ENCODE data around the gene NKIRAS2.
"Not testable (repeated sequence)": the region's sequence is repeated elsewhere in the genome, so short reads cannot be mapped to it uniquely, and the experiment has no call there.

Gene NKIRAS2

DNA sequence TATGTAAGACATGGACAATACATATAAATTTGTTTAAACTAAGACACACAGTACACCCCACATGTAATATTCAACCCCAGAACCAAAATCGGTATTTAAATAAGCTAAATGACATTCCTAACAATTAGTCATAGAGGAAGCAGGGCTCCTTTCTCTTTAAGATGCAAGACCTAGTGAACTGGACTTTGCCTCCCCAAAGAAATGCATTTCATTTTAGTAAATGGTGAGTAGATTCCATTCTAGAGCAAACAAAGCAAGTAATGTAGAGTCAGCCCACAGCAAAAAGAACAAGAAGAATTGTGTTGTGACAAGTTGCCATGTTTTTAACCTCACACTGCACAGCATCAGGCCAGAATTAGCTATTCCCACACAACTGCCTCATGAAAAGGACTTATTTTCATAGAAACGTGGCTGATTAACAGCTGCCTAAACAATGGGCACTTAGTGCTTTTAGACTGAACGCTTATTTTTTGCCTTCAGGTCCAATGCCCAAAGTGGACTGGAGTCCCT, 17.0 kb upstream of the NKIRAS2 start:
- no peak overlapping the region for H3K4me3 ChIP-seq (ENCODE audit: low read depth, low read length)
- DNase-seq (ENCODE audit: low read depth): peak; percentile 70
- TF ChIP-seq, protein P1, sequence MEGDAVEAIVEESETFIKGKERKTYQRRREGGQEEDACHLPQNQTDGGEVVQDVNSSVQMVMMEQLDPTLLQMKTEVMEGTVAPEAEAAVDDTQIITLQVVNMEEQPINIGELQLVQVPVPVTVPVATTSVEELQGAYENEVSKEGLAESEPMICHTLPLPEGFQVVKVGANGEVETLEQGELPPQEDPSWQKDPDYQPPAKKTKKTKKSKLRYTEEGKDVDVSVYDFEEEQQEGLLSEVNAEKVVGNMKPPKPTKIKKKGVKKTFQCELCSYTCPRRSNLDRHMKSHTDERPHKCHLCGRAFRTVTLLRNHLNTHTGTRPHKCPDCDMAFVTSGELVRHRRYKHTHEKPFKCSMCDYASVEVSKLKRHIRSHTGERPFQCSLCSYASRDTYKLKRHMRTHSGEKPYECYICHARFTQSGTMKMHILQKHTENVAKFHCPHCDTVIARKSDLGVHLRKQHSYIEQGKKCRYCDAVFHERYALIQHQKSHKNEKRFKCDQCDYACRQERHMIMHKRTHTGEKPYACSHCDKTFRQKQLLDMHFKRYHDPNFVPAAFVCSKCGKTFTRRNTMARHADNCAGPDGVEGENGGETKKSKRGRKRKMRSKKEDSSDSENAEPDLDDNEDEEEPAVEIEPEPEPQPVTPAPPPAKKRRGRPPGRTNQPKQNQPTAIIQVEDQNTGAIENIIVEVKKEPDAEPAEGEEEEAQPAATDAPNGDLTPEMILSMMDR (IDR thresholded peaks at IDR 0.05; ENCODE audit: low read depth, low read length, missing control alignments): no peak
- in situ Hi-C loops (cut with HindIII; ENCODE audit: low sequenced_read_pairs): no loop called here

- TF ChIP-seq, protein P1 (IDR thresholded peaks at IDR 0.05; ENCODE audit: low read depth, low read length, missing control alignments): no peak
- no peak for DNase-seq (ENCODE audit: low read depth)
- in situ Hi-C loops (cut with HindIII; ENCODE audit: low sequenced_read_pairs): no loop called here
- no peak overlapping the region for H3K4me3 ChIP-seq (ENCODE audit: low read depth, low read length)
Measured at GRCh38 chr17:42005166-42005565, 14.7 kb upstream of the NKIRAS2 start.

DNA sequence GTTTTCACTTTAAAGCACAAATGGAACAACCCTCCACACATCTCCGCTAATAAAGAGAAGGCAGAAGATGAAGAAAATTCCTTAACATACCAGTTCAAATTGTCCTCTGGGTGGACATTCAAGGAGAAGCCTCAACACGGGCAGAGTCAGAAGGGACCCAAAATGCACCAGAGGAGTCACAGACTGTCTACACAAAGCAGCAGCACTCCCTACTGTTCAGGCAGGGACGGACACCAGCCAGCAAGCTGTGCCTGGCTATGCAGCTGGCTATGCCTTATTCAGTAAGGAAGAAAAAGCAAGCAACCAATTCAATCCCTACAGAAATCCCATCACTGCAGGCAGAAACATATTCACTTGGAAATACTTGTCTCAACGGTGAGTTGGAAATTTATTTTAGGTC, 10.7 kb upstream of the NKIRAS2 start:
- TF ChIP-seq, protein P1 (IDR thresholded peaks at IDR 0.05; ENCODE audit: low read depth, low read length, missing control alignments): no peak
- H3K4me3 ChIP-seq (ENCODE audit: low read depth, low read length): no peak overlapping the region
- DNase-seq (ENCODE audit: low read depth): no peak
- in situ Hi-C loops (cut with HindIII; ENCODE audit: low sequenced_read_pairs): no loop called here

DNA sequence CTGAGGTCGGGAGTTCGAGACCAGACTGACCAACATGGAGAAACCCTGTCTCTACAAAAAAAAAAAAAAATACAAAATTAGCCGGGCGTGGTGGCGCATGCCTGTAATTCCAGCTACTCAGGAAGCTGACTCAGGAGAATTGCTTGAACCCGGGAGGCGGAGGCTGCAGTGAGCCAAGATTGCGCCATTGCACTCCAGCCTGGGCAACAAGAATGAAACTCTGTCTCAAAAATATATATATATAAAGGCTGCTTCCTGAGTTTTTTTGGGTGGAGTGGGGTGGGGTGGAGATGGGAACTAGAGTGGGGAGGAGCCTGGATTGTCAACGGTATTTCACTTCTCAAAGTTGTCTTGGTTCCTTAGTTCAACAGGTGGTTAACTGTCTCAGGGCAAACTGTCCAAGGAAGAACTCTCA, 9.6 kb upstream of the NKIRAS2 start:
- DNase-seq (ENCODE audit: low read depth); H3K4me3 ChIP-seq (ENCODE audit: low read depth, low read length); in situ Hi-C loops (cut with HindIII; ENCODE audit: low sequenced_read_pairs): not testable (repeated sequence)

DNA sequence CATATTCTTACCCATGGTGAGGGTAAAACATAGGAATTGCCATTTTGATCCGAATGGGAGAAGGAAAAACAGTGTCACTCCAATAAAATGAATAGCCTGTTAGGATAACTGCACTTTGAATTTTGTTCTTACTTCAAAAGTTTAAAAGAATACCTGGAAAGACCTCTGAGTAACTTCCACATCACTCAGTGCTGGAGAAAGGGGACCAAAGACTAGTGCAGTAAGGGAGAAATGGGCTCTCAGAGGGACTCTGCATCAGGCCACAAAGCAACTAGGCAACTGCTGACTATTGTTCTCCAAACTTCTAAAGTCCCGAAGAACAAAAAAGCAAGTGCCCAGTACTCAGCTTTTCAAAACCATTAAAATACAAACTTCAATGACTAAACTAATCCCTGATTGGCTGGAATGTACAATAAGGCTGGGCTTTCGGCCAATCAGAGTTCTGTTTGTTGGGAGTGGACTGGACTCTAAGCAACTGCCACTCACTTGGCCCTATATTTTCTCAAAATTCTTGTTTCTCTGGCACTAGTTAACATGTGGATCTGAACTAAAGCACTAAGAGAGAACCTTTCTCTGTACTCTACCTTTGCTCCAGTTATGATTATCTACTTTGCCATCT, 8.9 kb upstream of the NKIRAS2 start:
- DNase-seq (ENCODE audit: low read depth): no peak
- no peak overlapping the region for H3K4me3 ChIP-seq (ENCODE audit: low read depth, low read length)
- TF ChIP-seq, protein P1 (IDR thresholded peaks at IDR 0.05; ENCODE audit: low read depth, low read length, missing control alignments): no peak
- in situ Hi-C loops (cut with HindIII; ENCODE audit: low sequenced_read_pairs): no loop called here

DNA sequence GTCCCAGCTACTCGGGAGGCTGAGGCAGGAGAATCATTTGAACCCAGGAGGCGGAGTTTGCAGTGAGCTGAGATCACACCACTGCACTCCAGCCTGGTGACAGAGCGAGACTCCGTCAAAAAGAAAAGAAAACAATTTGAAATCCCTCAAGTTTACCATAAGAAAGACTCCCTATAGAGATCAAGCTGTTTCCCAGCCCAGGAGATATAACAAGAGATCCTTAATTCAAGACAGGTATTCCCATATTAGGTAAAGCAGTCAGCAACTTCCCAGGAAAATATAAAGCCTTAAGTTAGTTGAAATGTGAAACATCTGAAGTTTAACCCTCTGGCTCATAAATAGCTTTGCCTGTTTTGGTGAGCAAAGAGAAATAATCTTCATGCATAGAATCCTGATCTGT, 7.5 kb upstream of the NKIRAS2 start:
- H3K4me3 ChIP-seq (ENCODE audit: low read depth, low read length); in situ Hi-C loops (cut with HindIII; ENCODE audit: low sequenced_read_pairs); DNase-seq (ENCODE audit: low read depth): not testable (repeated sequence)

- in situ Hi-C loops (cut with HindIII; ENCODE audit: low sequenced_read_pairs); DNase-seq (ENCODE audit: low read depth); H3K4me3 ChIP-seq (ENCODE audit: low read depth, low read length): not testable (repeated sequence)
Measured at GRCh38 chr17:42013740-42014139, 6.2 kb upstream of the NKIRAS2 start.

DNA sequence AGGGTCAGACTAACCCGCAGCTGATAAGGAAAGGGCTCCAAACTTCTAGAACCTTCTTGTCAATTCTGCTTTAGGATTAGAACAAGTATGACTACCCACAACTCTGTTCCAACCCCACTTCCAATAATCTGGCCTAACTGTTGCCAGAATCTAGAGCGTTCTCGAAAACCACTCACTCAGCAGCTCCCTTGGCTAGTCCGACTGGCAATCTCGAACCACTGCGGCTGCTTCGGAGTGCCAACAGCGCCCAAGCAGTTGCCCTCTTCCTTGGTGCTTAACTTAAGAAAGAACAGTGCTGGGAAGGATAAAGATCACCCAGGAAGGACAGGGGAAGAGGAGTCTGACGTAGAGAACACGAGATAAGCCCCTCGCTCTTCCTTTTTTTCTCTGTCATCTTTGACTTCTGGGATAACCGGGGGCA, 3.5 kb upstream of the NKIRAS2 start:
- H3K4me3 ChIP-seq (ENCODE audit: low read depth, low read length): peak overlapping the region; percentile 86
- TF ChIP-seq, protein P1 (IDR thresholded peaks at IDR 0.05; ENCODE audit: low read depth, low read length, missing control alignments): no peak
- no peak for DNase-seq (ENCODE audit: low read depth)
- in situ Hi-C loops (cut with HindIII; ENCODE audit: low sequenced_read_pairs): no loop called here
